ENCODE results near the gene RBCK1.

RBCK1 gene

DNA sequence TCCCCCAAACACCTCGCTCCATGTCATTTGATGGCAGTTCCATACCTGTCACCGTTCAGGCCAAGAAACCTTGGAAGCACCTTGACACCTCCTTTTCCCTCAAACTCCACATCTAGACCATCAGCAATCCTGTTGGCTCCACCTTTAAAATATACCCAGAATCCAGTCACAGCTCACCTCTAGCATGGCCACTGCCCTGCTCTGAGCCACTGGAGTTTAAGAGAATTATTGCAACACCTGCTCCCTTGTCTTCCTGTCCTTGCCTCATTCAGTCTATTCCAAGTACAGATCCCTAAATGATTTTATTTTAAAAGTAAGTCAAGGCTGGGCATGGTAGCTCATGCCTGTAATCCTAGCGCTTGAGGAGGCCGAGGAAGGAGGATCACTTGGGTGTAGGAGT lies 39.2 kb upstream of the RBCK1 start:
- no peak for ATAC-seq
- TF ChIP-seq TCF4 (CRISPR knock-in tag; IDR thresholded peaks at IDR 0.05; ENCODE audit: borderline replicate concordance), result no peak
- TF ChIP-seq SNAI2 (CRISPR knock-in tag; IDR thresholded peaks at IDR 0.05), result no peak
- no peak for TF ChIP-seq OSR1 (CRISPR knock-in tag; IDR thresholded peaks at IDR 0.05)
- TF ChIP-seq ARNTL (CRISPR knock-in tag; IDR thresholded peaks at IDR 0.05; ENCODE audit: borderline replicate concordance, low read depth), result no peak
- TF ChIP-seq BACH2 (CRISPR knock-in tag; IDR thresholded peaks at IDR 0.05; ENCODE audit: borderline replicate concordance), result no peak
- TF ChIP-seq ZNF565 (CRISPR knock-in tag; conservative IDR thresholded peaks at IDR 0.05; ENCODE audit: low read depth), result no peak
- TF ChIP-seq ZFP3 (CRISPR knock-in tag; IDR thresholded peaks at IDR 0.05), result no peak
- no peak for TF ChIP-seq ZC3H10 (CRISPR knock-in tag; IDR thresholded peaks at IDR 0.05)
- TF ChIP-seq, protein P1, sequence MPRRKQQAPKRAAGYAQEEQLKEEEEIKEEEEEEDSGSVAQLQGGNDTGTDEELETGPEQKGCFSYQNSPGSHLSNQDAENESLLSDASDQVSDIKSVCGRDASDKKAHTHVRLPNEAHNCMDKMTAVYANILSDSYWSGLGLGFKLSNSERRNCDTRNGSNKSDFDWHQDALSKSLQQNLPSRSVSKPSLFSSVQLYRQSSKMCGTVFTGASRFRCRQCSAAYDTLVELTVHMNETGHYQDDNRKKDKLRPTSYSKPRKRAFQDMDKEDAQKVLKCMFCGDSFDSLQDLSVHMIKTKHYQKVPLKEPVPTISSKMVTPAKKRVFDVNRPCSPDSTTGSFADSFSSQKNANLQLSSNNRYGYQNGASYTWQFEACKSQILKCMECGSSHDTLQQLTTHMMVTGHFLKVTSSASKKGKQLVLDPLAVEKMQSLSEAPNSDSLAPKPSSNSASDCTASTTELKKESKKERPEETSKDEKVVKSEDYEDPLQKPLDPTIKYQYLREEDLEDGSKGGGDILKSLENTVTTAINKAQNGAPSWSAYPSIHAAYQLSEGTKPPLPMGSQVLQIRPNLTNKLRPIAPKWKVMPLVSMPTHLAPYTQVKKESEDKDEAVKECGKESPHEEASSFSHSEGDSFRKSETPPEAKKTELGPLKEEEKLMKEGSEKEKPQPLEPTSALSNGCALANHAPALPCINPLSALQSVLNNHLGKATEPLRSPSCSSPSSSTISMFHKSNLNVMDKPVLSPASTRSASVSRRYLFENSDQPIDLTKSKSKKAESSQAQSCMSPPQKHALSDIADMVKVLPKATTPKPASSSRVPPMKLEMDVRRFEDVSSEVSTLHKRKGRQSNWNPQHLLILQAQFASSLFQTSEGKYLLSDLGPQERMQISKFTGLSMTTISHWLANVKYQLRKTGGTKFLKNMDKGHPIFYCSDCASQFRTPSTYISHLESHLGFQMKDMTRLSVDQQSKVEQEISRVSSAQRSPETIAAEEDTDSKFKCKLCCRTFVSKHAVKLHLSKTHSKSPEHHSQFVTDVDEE (CRISPR knock-in tag; IDR thresholded peaks at IDR 0.05), result no peak
- no peak for TF ChIP-seq ZNF8 (CRISPR knock-in tag; IDR thresholded peaks at IDR 0.05)
- TF ChIP-seq, protein P2, sequence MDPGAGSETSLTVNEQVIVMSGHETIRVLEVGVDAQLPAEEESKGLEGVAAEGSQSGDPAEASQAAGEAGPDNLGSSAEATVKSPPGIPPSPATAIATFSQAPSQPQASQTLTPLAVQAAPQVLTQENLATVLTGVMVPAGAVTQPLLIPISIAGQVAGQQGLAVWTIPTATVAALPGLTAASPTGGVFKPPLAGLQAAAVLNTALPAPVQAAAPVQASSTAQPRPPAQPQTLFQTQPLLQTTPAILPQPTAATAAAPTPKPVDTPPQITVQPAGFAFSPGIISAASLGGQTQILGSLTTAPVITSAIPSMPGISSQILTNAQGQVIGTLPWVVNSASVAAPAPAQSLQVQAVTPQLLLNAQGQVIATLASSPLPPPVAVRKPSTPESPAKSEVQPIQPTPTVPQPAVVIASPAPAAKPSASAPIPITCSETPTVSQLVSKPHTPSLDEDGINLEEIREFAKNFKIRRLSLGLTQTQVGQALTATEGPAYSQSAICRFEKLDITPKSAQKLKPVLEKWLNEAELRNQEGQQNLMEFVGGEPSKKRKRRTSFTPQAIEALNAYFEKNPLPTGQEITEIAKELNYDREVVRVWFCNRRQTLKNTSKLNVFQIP (CRISPR knock-in tag; IDR thresholded peaks at IDR 0.05; ENCODE audit: borderline replicate concordance, low read depth), result no peak
- TF ChIP-seq ESRRG (CRISPR knock-in tag; IDR thresholded peaks at IDR 0.05), result no peak
- TF ChIP-seq, protein P3, sequence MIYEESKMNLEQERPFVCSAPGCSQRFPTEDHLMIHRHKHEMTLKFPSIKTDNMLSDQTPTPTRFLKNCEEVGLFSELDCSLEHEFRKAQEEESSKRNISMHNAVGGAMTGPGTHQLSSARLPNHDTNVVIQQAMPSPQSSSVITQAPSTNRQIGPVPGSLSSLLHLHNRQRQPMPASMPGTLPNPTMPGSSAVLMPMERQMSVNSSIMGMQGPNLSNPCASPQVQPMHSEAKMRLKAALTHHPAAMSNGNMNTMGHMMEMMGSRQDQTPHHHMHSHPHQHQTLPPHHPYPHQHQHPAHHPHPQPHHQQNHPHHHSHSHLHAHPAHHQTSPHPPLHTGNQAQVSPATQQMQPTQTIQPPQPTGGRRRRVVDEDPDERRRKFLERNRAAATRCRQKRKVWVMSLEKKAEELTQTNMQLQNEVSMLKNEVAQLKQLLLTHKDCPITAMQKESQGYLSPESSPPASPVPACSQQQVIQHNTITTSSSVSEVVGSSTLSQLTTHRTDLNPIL (CRISPR knock-in tag; IDR thresholded peaks at IDR 0.05; ENCODE audit: low read depth), result no peak
- no peak for TF ChIP-seq TOX (CRISPR knock-in tag; IDR thresholded peaks at IDR 0.05; ENCODE audit: borderline replicate concordance)
- no peak for TF ChIP-seq ISL1 (CRISPR knock-in tag; IDR thresholded peaks at IDR 0.05)
- no peak for TF ChIP-seq PATZ1 (CRISPR knock-in tag; IDR thresholded peaks at IDR 0.05; ENCODE audit: borderline replicate concordance)
- TF ChIP-seq, protein P4, sequence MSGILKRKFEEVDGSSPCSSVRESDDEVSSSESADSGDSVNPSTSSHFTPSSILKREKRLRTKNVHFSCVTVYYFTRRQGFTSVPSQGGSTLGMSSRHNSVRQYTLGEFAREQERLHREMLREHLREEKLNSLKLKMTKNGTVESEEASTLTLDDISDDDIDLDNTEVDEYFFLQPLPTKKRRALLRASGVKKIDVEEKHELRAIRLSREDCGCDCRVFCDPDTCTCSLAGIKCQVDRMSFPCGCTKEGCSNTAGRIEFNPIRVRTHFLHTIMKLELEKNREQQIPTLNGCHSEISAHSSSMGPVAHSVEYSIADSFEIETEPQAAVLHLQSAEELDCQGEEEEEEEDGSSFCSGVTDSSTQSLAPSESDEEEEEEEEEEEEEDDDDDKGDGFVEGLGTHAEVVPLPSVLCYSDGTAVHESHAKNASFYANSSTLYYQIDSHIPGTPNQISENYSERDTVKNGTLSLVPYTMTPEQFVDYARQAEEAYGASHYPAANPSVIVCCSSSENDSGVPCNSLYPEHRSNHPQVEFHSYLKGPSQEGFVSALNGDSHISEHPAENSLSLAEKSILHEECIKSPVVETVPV (CRISPR knock-in tag; IDR thresholded peaks at IDR 0.05), result no peak
- no peak for TF ChIP-seq PPARA (CRISPR knock-in tag; IDR thresholded peaks at IDR 0.05; ENCODE audit: borderline replicate concordance)
- no peak for TF ChIP-seq ZFP30 (CRISPR knock-in tag; IDR thresholded peaks at IDR 0.05)

DNA sequence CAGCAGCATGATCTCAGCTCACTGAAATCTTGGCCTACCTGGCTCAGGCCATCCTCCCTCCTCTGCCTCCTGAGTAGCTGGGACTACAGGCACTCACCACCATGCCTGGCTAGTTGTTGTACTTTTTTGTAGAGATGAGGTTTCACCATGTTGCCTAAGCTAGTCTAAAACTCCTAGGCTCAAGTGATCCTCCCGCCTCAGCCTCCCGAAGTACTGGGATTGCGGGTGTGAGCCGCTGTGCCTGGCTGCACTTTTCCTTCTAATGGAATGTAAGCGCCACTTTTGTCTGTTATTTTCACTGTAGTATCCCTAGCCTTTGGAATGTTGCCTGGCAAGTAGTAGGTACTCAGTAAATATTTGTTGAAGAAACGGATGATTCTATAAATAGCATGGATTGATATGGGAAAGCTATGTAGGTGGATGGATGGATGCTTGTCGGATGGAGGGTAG lies 37.9 kb upstream of the RBCK1 start:
- TF ChIP-seq OSR1 (CRISPR knock-in tag; IDR thresholded peaks at IDR 0.05) (no peak), TCF4 (CRISPR knock-in tag; IDR thresholded peaks at IDR 0.05; ENCODE audit: borderline replicate concordance) (no peak), CSDC2 (CRISPR knock-in tag; IDR thresholded peaks at IDR 0.05) (no peak), PATZ1 (CRISPR knock-in tag; IDR thresholded peaks at IDR 0.05; ENCODE audit: borderline replicate concordance) (no peak), PPARA (CRISPR knock-in tag; IDR thresholded peaks at IDR 0.05; ENCODE audit: borderline replicate concordance) (no peak), ZNF565 (CRISPR knock-in tag; conservative IDR thresholded peaks at IDR 0.05; ENCODE audit: low read depth) (no peak), SNAI2 (CRISPR knock-in tag; IDR thresholded peaks at IDR 0.05) (no peak), ZNF70 (CRISPR knock-in tag; IDR thresholded peaks at IDR 0.05) (no peak)
- TF ChIP-seq, protein P3 (CRISPR knock-in tag; IDR thresholded peaks at IDR 0.05; ENCODE audit: low read depth), result no peak
- TF ChIP-seq, protein P4 (CRISPR knock-in tag; IDR thresholded peaks at IDR 0.05), result no peak
- ATAC-seq, result no peak

All from SK-N-SH treated with all-trans-retinoic acid at 6 μM for 48 hours (cell line).